ENCODE measurements around the gene CTNNA2.

CTNNA2 gene

DNA sequence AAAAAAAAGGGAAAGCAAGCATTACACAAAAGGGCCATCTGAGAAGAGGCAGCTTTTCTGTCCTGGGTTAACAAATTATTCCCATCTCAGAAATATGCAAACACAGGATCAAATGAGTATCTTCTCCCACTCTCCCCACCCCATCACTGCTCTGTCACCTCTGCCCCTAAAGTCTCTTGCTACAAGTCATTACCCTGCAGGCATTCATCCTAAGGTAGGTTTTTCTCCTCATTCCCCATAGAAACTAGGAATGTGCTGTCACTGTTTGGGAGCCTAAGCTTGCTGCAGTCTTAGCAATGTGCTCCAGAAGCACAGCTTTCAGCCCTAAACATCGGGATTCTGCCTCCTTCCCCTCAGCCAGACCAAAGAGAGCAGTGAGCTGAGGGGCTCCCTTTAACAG, 788.1 kb downstream of the CTNNA2 start:
- DNase-seq = no peak

DNA sequence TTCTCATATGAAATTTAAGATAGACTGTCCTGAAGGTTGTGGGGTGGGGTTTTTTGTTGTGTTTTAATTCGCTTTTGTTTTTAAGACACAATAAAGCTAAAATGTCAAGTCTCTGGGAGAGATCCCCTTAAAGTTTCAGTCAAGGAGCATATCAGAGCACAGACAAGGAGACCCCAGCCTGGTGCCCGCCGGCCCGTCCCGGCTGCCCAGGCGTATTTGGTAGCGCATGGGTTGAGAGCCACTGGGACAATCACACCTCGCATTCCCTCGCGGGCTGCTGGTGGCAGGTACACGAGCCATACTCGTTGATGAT, 789.1 kb downstream of the CTNNA2 start:
- DNase-seq = no peak

DNA sequence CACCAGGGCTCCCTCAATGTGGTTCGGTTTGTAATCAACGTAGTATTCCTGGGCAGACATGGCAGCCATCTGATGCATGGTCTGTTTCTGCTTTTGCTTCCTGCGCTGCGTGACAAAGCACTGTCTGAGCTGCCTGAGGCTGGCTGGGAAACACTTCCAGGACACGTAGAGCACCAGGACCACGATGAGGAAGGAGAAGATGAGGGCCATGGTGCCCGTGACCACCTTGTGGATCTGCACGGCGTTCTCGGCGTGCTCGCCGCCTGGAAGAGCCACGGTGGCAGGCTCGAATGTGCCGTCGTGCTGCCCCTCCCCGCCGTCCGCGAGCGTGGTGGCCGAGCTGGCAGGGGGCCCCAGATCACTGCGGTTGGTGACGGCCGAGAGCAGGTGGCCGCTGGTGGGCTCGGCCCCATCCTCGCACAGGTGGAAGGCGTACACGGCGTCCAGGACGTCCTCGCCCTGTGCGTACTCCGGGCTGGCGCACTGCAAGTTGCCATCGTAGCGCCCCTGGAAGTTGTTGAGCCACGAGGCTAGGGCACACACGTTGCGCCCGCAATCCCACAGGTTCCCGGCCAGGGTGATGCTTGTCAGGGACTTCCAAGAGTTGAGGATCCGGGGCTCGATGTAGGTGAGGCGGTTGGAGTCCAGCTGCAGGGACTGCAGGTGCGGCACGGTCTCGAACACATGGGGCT, 789.6 kb downstream of the CTNNA2 start:
- DNase-seq = no peak

DNA sequence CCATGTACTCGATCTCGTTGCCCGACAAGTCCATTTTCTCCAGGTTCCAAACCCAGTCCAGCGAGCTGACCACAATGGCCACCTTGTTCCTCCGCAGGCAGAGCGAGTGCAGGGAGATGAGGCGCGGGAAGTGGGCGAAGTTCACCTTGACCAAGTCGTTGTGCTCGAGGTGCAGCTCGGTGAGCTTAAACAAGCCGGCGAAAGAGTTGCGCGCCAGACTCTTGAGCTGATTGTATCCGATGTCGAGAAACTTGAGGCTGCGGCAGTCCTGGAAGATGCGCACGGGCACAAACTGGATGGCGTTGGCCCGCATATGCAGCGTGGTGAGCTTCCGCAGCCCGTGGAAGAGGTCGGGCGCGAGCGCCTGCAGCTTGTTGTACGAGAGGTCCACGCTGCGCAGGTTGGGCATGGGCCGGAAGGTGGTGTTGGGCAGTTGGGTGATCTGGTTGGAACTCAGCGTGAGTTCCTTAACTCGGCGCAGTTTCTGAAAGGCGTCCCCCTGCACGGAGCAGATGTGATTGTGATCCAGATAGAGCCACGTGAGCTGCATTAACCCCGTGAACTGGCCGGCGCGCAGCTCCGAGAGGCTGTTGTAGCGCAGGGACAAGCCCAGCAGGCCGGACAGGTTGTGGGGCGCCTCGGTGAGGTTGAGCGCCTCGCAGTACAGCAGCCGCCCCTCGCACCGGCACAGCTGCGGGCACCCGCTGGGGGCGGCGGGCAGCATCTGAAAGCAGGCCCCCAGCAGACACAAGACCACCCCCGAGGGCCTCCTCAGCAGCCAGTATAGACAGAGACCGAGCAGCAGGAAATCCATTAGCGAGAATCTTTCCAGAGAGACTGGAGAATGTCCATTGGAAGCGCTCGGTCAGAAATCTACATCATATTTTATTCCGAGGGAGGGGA, 790.4 kb downstream of the CTNNA2 start:
- DNase-seq = no peak

DNA sequence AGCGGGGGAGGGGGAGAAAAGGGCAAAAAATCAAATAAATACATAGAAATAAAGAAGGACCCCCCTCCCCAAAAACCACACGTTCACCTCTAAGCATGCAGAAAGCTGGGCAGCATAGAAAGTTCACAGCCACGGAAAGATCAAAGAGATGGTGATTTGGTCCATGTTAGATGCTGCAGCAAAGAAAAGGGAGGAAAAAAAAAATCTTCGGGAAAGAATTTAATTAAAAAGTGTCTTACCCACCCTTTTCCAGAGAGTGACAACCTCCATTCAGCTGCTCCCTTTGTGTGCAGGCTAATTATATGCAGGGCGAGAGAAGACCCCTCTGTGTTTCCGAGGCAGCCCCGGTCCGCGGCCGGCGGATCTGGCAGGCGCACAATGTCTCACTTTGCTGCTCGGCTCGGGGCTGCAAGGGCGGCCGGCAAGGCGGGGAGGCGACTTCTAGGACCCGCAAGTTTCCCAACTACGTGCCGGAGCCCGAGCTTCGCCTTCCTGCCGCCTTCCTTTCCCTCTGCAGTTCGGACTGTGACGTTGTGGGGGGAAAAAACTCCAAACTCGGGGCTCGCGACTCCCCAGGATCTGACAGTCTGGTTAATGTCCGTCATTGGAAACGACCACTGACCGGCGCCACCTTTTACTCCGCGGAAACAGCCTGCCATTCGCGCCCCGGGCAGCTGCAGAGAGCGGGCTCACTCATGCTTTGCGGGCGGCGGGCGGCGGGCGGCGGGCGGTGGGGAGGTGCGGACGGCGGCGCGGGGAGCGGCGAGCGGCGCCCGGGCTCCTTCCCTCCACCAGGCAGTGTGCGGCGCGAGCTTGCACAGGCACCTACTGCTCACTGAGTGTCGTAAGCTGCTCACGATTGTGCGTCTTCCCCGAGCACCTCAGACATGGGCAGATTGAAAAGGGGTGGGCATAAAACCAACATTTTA, 791.3 kb downstream of the CTNNA2 start, which contains the start of gene LRRTM1:
LRRTM1 (minus strand) TSS at position 844 of the 929 bp plus-strand sequence. CDS start 933 bp downstream, outside the sequence.
- no peak for DNase-seq

DNA sequence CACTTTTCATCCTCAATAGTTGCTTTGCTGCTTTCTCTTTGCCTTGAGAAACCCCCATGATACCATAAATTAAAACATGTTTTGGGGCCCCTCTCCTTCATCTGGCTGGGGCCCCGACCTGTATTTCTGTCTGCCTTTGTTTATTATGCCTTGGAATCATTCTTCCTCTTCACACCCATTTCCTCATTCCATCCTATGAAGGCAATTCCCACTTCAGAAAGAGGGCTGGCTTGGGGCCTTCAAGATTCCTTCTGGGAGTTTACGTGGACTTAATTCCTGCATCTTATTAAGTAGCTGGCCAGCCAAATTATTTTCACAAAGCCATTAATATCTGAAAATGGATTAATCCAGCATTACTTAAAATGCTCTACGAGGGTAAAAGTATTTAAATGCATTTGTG, 798.5 kb downstream of the CTNNA2 start:
- DNase-seq = no peak

DNA sequence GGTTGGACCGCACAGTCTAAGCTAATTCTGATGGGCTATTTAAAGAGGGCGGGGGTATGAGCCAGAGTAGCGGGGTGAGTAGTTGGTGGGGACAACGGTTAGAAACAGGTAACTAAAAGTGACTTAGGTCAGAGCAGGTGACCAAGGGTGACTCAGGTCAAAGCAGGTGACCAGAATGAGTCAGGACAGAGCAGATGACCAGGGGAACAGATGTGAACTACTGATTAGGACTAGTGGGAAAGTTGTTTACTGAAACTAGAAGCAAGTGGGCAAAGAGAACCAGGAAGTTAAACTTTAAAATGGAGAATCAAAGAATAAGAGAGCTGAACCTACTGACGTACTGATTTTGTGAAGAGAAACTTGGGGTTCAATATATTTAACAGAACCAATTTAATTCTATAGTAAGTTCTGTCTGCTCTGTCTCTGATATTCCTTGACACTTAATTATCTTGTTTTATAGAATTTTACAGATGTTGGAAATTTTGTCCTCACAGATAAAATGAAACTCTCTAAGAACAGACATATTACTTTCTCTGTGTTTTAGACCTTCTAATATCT, 799.5 kb downstream of the CTNNA2 start:
- DNase-seq = no peak

DNA sequence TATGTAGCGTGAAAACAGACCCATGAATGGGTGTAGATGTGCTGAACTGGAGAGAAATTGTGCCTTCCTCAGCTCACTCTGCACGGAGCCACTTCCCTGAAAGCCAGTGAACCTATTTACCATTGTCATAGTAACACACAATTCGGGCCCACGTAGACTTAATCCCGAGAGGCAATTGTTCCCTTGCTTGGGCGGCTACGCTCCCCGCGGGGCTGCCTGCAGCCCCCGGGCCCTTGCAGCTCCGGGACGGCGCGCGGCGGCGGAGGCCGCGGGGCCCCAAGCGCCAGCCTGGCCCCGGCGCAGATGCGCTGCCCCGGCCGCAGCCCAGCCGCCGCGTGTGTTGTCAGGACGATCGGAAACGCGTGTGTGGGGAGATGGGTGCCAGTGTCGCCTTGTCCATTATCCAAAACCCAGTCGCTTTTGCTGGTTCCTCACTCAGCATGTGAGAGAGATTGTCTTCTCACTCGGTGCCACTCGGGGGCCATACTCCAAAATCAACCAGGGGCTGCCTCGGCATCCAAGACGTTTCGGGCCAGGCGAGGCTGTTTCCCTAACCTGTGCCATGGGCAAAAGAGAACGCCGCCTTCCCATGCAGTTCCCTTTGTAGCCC, 809.6 kb downstream of the CTNNA2 start:
- DNase-seq = no peak

DNA sequence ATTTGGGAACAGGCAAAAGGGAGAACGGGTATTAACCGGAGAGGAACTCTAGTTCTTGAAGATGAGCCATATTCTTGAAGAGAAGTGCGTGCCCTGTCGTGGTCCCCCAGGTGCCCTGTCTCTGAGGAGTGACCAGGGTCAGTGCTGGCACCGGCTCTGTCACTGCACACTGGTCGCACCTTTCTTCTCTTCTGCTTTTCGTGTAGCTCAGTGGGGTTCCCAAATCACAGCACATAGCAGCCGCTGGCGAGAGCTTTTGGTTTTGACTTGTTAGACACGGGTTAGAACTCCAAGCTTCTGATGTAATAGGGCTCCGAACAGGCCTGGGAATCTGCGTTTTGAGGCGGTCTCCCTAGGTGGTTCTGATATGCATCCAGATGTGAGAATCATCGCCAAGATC, 810.1 kb downstream of the CTNNA2 start:
- DNase-seq = no peak

DNA sequence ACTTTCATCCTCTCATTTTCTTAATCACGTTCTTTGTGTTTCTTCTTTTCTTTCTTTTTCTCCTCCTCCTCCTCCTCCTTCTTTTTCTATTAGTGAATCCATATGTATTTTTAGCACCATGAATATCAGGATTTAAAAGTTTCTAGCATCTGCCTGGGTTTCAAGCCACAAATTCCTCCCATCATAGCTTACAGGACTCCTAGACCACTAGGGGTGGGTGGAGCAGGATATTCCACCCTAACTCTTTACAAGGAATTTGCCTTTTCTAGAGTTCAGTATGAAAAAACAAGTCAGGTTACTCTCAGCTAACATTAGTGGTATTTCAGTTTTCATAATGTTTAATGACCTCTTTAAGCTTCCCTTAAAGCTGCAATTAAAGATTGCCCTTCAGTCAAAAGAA, 810.8 kb downstream of the CTNNA2 start:
- no peak for DNase-seq

DNA sequence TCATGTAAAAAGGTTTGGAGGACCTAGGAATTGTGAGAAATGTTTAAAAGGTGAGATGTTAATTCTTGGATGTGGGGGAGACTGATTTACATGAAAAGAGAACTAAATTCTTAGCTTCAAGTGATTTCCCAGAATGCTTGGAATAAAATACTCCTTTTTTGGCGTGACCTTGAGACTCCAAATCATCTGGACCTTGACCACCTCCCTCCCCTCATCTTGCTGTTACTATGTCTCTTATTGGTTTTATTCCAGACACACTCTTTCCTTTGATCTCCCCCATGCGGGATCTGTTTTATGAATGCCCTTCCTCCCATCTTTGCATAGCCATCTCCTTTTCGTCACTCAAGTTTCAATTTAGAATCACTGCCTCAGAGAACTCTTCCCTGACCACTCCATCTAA, 811.7 kb downstream of the CTNNA2 start:
- no peak for DNase-seq

DNA sequence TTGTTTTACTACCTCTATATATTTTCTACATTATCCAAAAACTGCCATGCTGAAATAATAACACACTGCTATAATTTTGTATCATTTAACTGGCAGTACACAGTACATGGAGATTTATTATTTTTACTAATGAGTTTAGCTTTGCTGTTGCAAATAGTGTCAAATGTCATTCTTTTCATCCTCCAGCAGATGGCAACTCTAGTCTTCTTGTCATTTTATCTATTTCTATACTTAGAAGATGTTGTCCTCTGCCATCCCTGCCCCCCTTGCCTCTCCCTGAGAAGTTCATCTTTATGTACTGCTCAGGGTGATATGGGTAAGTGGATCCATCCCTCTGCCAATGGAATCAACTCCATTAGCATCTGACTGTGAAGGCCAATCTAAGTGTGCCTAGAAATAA, 813.4 kb downstream of the CTNNA2 start:
- DNase-seq = no peak

DNA sequence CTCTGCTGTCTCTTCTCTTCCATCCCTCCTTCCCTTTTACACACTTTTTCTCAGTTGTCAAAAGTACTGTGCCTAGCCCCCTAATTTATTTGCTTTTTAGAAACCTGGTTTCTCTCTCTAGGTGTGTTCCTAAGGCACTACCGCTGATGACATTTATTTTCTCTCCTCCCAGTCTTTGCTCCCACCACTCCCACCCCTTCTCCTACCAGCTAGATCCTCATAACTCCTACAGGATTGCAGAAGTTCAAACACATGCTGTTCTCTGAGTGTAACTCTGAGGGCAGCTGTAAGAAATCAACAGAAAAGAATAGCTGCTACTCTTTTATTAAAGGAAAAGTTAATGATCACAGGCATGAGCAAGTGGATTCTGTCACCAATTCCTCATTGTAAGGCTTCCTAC, 814.0 kb downstream of the CTNNA2 start:
- no peak for DNase-seq

DNA sequence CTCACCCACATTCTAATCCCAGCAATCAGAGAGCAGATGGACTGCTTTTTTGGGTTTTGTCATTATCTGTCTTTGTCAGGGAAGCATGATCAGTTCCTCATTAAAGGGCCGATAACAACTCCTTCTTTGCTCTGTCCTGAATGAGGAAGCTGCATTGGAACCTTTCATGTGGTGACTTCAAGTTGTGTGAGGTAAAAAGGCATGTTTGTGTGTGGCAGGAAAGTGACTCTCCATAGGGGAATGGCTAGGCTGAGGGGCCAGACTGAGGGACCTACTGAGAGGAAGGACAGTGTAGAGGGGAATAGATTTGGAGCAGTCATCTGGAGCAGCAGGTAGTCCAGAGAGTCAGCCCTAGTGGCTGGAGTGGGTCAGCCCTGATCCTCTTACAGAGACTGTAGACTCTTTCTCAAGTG, 815.3 kb downstream of the CTNNA2 start:
- no peak for DNase-seq

DNA sequence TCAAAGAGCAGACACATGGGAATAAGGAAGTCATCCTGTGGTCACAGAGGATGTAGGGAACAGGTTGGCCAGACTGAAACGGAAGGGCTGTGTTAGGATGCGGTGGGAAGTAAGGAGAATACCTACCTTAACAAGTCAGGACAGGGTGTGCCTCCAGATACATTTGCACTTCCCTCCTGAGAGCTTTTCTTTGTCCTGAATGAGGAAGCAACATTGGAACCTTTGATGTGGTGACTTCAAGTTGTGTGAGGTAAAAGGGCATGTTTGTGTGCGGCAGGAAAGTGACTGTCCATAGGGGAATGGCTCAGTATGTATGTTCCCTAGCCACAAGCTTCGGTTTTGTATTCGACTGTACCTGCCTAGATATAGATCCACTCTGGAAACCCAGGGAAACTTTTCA, 816.6 kb downstream of the CTNNA2 start:
- no peak for DNase-seq

DNA sequence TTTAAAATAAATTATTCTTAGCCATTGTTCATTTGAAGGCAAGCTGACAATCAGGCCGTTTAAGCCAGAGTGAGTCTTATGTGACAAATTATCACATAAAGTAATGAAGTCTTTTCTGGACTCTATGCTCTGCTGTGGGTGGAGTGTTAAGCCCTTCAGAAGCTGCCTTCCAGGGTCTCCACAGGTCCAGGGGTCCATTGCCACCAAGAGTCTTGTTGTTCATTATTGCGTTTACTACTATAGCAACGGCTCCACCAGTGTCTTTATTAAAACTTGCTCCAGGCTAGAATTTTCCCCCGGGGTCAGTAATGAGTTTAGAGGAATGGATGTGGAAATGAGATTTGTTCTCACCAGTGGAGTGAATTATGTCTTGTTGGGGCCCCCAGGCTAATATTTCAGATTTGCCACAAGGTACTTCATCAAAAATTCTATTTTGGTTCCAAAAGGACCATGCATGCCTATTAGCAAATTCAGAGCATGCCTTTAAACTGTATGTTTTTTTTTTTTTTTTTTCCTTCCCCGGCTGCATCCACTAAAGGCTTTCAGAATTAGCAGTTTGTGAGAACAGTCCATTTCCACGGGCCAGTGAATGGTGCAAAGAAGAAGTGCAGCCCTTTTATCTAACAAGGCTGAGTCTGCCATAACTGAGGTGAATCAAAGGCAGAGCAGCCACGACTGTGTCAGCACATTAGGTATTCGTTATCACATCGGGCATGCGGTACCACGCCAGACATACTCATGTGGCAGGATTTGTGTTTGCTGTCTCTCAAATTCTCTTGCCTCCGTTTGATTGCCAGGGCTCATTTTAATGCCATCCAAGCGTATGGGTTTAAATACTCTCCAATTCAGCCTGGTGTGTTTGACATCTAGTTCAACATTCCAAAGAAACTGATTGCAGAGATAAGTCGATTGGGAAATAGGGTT, 817.9 kb downstream of the CTNNA2 start:
- no peak for DNase-seq

DNA sequence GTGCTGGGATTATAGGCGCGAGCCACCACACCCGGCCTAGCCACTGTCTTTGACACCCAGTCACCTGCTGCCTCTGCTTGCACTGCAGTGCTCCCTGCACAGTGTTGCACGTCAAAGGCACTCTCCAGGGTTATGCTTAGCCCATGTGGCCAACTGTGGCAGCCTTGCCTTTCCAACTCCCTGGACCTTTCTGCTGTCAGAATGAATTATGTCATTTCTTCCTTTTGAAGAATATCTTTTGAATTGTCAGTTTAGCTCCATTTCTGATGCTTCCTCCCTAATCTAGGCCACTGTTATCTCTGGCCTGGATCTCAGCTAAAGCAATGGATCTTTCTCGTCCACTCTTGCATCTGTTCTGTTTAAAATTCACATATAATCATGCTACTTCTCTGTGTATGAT, 821.0 kb downstream of the CTNNA2 start:
- DNase-seq = no peak

DNA sequence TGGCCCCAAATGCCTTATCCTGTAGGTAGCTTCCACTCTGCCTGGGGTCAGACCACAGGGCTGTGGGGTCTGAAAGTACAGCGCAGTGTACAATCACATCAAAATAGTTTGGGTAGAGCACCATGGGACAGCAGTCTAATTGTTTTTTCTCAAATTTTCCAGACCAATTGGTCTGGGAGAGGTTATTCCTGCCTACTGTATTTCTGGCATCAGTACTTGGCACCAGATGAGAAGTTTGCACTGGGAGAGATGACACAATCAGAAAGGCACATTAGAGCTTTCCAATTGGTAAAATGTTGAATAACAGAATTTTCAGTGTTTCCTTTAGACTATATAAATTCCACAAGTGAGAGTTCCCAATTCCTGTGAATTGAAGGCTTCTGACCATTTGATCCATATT, 822.6 kb downstream of the CTNNA2 start:
- no peak for DNase-seq

DNA sequence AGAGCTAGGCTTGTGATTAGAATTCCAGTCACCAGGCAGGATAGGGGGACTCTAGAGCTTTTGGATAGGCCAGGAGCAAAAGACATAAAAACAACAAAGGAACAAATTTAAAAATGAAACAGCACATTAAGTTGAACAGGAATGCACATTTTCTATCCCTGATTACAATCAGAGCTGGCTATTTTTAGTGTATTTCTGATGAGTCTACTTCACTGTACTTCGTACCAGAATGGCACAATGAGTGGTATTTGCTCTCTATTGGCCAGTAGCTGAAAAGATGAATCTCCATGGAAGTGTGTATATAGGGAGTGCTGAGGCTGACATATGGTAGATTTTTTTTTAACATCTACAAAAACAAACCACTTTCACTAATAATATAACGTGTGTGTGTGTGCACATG, 825.9 kb downstream of the CTNNA2 start:
- no peak for DNase-seq

DNA sequence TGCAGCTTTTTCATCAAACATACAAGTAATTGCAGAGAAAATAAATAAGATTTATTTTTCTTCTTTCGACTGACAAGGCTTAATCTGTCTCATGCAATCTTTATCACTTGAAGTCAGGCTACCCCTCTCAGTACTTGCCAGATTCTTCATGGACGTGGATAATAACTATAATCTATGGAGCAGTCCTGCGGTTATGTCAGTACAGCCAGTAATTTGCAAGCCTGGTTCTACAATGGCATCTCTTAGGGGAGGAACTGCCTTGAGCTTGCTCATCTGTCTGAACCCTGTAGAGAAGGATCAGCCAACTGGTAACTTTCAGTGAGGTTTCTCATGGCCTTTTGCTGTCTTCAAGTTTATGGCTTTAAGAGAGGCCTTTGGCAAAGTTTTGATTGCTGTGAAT, 827.2 kb downstream of the CTNNA2 start:
- DNase-seq = no peak

DNA sequence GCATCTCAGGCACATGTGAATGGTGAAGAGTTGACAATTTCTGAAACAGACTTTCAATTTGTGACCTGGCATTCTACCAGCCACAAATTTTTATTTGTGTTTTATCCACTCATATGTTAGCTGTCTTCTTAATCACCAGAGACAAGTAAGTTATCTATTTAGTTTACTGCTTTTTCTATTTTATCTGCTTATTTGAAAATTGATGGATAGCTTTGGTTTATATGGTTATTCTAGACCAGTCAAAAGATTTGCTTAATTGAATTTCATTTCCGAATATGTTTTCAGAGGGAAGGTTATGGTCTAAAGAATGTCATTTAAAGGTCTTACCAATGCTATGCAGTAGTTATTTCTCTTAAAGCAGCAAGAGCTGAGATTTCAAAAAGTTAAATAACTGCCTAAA, 835.2 kb downstream of the CTNNA2 start:
- DNase-seq = no peak

All from CD4-positive, alpha-beta T cell treated with Interleukin-12 subunit alpha and Interleukin-12 subunit beta, for 1 hour (primary cell).